MCF 10A (cell line): ENCODE measurements around the gene RUNX3. TPM values are rescaled to one million over a fixed set of nuclear protein-coding genes. Genes with fewer than 3 reads are reported as not detected.

Experiments
- BruUV-seq: library from RNA; stranded (reverse); fragments of 400-500 nt; replicated peaks from 2 replicates; lab custom pipeline; 2021; lab: Mats Ljungman, UMichigan
- CTCF ChIA-PET: fragments of 300-600 bp; sonication (Branson Sonifier 250); formaldehyde crosslinking; extraction: SDS; loops from one replicate; lab custom pipeline; 2021; ENCODE audit warnings: antibody characterized with exemption, inconsistent platforms; lab: Yijun Ruan, JAX
- POLR2A ChIA-PET: fragments of 300-600, 350-650 bp; sonication (Branson Sonifier 250); formaldehyde crosslinking; extraction: SDS; loops from one replicate; lab custom pipeline; 2020; ENCODE audit warnings: antibody characterized with exemption, inconsistent platforms; lab: Yijun Ruan, JAX
- DNase-seq: peaks from one replicate; pipeline ENCODE4 v3.0.0-alpha.2; 2018; ENCODE audit not compliant: unreplicated experiment
- H3K27ac Mint-ChIP-seq: one replicate; pipeline ENCODE4 v1.8.0; 2022; ENCODE audit warnings: mild to moderate bottlenecking, low read depth, mixed read lengths; ENCODE audit not compliant: unreplicated experiment
- H3K27me3 Mint-ChIP-seq: one replicate; pipeline ENCODE4 v1.8.0; 2022; ENCODE audit warnings: mixed read lengths; ENCODE audit not compliant: insufficient read depth, unreplicated experiment
- H3K36me3 Mint-ChIP-seq: one replicate; pipeline ENCODE4 v1.8.0; 2022; ENCODE audit warnings: mild to moderate bottlenecking, moderate library complexity, mixed read lengths; ENCODE audit not compliant: insufficient read depth, unreplicated experiment
- H3K4me1 Mint-ChIP-seq: one replicate; pipeline ENCODE4 v1.8.0; 2022; ENCODE audit warnings: mixed read lengths; ENCODE audit not compliant: insufficient read depth, unreplicated experiment
- H3K4me3 Mint-ChIP-seq: one replicate; pipeline ENCODE4 v1.8.0; 2022; ENCODE audit warnings: mild to moderate bottlenecking, moderate library complexity, mixed read lengths; ENCODE audit not compliant: unreplicated experiment
- H3K9me3 Mint-ChIP-seq: one replicate; pipeline ENCODE4 v1.8.0; 2022; ENCODE audit warnings: mixed read lengths; ENCODE audit not compliant: unreplicated experiment
- intact Hi-C: fragments of 100-400 bp; cut with micrococcal nuclease; formaldehyde crosslinking; loops from 2 replicates; pipeline ENCODE4 v1.14.1; 2022
- total RNA-seq: library from RNA; stranded (reverse); gene quantifications from 2 replicates; pipeline ENCODE4 v1.2.3, GENCODE V29; 2022
- TF ChIP-seq, protein P1 (sequence below): fragments of 200-600 bp; IDR thresholded peaks from one replicate; pipeline ENCODE4 v1.8.0; 2022; ENCODE audit warnings: antibody characterized with exemption, mild to moderate bottlenecking; ENCODE audit not compliant: unreplicated experiment

The RUNX3 gene
- total RNA-seq, 1 experiment from 2014 or later = not detected

DNA sequence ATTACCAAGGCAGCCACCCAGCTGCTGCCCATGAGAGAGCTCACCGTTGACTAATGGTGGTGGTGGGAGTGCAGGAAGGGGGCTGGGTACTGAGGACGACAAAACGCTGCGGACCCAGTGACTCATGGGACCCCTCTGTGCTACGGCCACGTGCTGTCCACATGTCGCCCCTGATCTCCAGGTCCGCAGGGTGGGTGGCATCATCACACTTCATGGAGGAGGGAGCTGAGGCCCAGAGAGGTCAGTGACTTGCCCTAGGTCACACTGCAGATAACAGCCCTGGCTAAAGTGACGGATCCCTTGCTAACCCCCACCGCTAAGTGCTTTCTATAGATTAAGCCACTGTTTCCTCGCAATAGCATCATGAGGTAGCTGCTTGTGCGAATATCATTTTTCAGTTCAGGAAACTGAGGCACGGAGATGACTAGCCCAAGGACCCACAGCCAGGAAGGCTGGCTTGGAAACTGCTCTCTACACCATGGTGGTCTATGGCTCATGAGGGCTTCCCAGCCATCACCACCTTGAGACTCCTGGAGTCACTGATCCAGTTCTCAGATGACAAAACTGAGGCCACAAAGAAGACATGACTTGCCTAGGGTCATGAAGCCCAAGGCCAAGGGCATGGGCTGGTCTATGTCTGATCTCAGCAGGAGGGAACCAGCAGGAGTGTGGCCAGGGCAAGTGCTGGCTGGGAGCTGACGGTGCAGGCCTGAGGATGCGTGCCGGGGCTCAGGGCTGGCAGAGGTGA, 12.6 kb downstream of the RUNX3 start:
- BruUV-seq = no TSS peak
- no peaks in the 10 kb centered on the region for H3K9me3 Mint-ChIP-seq

GRCh38 chr1:24915816-24916602, 14.1 kb downstream of the RUNX3 start:
- no TSS peak for BruUV-seq
- Mint-ChIP-seq H3K36me3 (no peaks in the 10 kb centered on the region), H3K27me3 (no peaks in the 10 kb centered on the region), H3K4me3 (no peak overlapping the region), H3K27ac (peak overlapping the region; percentile 73), H3K4me1 (no peaks in the 10 kb centered on the region), H3K9me3 (no peaks in the 10 kb centered on the region)
- ChIA-PET CTCF (no interaction called here), POLR2A (interaction anchor here (0.6 kb wide), 1 partner anchor 11 kb away, joined by 3 read pairs; no protein-coding TSS in a partner anchor)
- no peak for DNase-seq
- TF ChIP-seq, protein P1, sequence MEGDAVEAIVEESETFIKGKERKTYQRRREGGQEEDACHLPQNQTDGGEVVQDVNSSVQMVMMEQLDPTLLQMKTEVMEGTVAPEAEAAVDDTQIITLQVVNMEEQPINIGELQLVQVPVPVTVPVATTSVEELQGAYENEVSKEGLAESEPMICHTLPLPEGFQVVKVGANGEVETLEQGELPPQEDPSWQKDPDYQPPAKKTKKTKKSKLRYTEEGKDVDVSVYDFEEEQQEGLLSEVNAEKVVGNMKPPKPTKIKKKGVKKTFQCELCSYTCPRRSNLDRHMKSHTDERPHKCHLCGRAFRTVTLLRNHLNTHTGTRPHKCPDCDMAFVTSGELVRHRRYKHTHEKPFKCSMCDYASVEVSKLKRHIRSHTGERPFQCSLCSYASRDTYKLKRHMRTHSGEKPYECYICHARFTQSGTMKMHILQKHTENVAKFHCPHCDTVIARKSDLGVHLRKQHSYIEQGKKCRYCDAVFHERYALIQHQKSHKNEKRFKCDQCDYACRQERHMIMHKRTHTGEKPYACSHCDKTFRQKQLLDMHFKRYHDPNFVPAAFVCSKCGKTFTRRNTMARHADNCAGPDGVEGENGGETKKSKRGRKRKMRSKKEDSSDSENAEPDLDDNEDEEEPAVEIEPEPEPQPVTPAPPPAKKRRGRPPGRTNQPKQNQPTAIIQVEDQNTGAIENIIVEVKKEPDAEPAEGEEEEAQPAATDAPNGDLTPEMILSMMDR = no peak
- intact Hi-C loops = no loop called here

More for the DNA sequence above, 12.6 kb downstream of the RUNX3 start:
- H3K4me3 Mint-ChIP-seq = no peak overlapping the region
- no peak overlapping the region for H3K27ac Mint-ChIP-seq
- ChIA-PET CTCF (no interaction called here), POLR2A (no interaction called here)
- no peak for DNase-seq
- H3K4me1 Mint-ChIP-seq = no peaks in the 10 kb centered on the region
- H3K36me3 Mint-ChIP-seq = no peaks in the 10 kb centered on the region
- TF ChIP-seq, protein P1 = no peak
- no peaks in the 10 kb centered on the region for H3K27me3 Mint-ChIP-seq
- intact Hi-C loops = no loop called here

- TF ChIP-seq, protein P1 = no peak
- CTCF ChIA-PET = interaction anchor here (0.6 kb wide), 3 partner anchors 18 to 366 kb away, joined by 3 to 6 read pairs (median 3); no protein-coding TSS in a partner anchor
- no peaks in the 10 kb centered on the region for H3K9me3 Mint-ChIP-seq
- peak overlapping the region; percentile 73 for H3K27ac Mint-ChIP-seq
- no peaks in the 10 kb centered on the region for H3K36me3 Mint-ChIP-seq
- DNase-seq = no peak
- no peaks in the 10 kb centered on the region for H3K4me1 Mint-ChIP-seq
- BruUV-seq = no TSS peak
- H3K27me3 Mint-ChIP-seq = no peaks in the 10 kb centered on the region
- intact Hi-C loops = no loop called here
- no peak overlapping the region for H3K4me3 Mint-ChIP-seq
- POLR2A ChIA-PET = interaction anchor here (0.6 kb wide), 1 partner anchor 10 kb away, joined by 3 read pairs; no protein-coding TSS in a partner anchor
Measured at GRCh38 chr1:24914226-24915069, 15.6 kb downstream of the RUNX3 start.
